Stimulated activated CD8-positive, alpha-beta memory T cell treated with anti-CD3 and anti-CD28 coated beads, Interleukin-7, amount 100 ng/mL, for 1 hour (primary cell): ENCODE results near the gene EPYC.

Experiments
- DNase-seq, 2 donors: peaks; one replicate each; pipeline ENCODE4 v3.0.0-alpha.2; 2020; ENCODE audit warnings: low read depth in 2 of 2

The EPYC gene, protein sequence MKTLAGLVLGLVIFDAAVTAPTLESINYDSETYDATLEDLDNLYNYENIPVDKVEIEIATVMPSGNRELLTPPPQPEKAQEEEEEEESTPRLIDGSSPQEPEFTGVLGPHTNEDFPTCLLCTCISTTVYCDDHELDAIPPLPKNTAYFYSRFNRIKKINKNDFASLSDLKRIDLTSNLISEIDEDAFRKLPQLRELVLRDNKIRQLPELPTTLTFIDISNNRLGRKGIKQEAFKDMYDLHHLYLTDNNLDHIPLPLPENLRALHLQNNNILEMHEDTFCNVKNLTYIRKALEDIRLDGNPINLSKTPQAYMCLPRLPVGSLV

DNA sequence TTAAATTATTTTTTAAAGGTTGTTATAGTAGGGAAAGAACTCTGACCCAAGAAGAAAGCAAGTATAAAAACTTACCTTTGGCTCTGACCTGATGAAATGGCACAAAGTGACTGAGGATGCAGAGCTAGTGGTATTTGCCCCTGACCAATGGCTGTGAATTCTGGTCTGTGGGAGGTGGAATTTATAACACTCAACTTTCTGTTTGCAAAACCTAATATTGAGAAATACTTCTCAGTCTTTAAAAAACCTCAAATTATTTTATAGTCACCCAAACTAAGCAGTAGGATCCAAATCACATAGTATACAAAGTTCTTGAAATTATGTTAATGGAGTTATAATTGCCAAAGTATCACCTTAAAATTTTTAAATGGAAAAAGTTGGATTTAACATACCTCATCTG, at the start of gene EPYC:
EPYC (minus strand) TSS at position 101 of the 400 bp plus-strand sequence. CDS start 2,407 bp downstream, outside the sequence.
- no peak for DNase-seq

DNA sequence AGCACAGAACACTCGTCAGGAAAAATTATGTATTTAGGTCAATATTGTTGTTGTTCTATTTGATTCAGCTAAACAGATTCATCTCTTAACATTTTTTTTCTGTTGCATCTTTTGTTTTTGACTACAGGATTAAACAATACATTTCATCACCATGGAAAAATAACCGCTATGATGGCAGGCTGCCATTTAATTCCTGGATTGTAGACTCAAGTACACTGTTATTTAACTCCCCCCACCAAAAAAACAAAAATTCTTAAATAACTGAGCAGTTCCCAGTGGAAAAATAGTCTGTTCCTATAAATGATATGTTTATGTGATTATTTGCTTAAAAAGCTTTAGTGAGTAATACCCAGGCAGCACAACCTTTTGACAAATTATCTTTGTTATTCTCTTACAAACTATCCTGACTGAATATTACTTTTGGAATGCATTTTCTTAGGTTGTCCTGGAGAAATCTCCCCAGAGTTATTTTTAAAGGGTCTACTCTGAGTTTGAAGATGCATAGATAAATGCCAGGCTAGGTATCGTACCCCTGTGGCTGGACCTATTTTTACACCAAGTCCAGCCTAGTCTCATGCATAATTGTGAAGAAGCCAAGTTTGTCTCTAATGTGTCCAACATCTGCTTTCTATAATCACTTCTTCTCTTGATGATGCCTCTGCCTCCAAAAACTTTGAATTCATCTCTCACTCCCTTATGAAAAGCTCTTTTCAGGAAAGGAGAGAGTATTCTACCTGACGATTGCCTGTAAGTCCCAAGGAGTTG, 49.4 kb upstream of the EPYC start:
- no peak for DNase-seq

DNA sequence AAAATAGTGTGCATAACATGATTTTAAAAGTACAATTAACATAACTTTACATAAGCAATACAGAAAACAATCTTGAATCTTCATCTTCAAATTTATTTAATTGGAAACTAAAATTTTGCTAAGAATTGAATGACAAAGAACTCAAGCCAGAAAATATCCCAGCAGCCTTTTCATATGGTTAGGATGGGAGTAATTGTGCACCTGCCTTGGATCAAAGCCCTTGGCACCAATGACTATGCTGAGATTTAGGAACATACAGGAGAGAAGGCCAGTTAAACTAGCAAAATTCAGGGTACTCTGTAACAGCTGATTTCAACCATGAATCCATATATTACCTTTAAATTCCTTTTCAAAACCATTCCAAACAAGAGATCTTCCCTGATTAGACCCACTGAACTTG, 47.3 kb upstream of the EPYC start:
- DNase-seq: no peak

DNA sequence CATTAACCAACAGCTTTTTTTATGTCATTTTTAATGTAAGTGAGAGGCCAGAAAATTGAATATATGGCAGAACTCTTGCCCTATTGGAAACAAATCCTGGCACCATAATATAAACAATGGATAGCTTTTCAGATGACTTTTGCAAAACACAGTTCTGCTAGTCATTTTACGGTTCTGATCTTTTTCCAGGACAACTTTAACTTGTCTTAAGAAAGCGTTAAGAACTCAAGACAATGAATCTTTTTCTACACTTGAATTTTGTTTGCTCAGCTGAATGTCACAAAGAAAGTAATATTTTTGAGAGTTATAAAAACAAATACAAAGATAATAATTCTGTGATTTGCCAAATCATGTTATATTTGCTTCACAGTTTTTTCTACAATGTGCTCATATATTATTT, 39.8 kb upstream of the EPYC start:
- DNase-seq: no peak

DNA sequence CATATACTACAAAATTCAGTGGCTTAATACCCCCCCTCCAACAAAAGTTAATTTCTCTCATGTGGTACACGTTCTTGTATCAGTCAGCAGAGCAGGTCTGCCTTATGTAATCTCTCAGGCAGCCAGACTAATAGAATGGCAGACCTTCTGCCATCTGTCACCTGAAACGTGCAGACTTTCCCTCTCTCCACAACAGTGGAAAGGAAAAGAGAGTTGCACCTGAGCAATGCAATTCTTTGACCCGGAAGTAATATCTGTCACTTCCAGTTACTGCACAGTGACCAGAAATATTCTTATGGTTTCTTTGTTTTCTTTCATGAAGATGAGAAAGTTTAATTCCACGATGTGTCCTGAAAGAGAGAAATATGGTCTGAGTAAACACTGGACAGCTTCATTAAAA, 38.6 kb upstream of the EPYC start:
- DNase-seq: no peak

DNA sequence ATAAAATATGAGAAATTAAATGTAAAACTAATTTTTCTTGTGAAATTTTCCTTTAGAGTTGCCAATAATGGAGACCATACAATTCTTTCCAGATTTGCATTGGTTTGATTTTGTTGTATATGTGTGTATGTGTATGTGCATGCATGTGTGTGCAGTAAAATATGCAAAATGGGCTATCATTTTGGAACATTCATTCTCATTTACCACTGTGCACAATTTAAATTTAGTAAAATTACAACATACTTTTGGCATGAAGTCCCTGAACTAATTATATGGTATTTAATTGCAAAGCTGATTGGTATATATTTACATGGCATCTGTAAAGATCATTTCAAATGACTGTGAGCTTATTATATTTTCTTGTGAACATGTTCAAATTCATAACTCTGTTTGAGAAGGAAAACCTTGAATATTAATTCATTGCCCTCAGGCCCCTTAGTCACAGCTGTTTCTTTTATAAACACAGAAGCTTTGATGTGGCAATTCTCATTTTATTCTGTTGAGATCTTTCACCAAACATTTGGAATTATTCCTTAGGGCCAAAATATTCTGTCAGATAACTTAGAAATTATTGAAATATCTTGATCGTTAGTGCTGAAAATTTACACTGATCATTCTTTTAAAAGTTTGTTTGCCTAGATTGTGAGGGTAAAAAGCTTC, 35.5 kb upstream of the EPYC start:
- DNase-seq: no peak

DNA sequence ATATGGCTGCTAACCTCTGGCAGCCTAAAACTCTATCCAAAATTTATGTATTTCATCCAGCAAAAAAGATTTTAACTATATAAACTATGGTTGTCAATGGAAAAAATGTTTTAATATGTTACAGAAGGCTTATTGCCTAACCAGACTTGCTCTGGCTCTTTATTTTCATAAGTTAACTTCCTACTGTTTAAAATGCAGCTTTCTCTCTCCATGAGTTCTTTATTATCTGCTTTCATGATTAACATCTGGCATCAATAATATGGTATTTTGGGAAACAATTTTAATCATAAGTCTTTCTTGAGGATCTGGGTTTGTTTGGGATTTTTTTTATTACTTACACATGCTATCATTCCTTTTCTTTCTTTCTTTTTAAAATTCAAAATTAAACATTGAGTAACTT, 32.5 kb upstream of the EPYC start:
- no peak for DNase-seq

DNA sequence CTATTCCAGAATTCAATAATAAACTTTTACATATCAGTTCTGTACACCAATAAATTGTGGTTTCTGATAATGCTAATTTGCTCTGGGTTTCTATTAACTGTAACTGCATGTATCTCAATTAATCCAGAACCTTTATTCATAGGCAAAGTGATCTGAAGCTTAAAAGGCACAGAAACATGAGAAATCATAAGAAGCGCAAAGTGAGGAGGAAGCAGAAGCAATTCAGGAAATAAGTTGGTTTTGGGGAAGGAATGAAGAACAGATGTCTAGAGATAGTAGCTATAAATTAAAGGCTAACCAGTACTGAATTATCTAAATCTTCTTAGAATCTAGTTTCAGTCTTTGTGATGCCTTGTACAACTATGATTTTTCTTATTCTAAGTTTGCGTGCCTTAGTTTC, 28.5 kb upstream of the EPYC start:
- no peak for DNase-seq

DNA sequence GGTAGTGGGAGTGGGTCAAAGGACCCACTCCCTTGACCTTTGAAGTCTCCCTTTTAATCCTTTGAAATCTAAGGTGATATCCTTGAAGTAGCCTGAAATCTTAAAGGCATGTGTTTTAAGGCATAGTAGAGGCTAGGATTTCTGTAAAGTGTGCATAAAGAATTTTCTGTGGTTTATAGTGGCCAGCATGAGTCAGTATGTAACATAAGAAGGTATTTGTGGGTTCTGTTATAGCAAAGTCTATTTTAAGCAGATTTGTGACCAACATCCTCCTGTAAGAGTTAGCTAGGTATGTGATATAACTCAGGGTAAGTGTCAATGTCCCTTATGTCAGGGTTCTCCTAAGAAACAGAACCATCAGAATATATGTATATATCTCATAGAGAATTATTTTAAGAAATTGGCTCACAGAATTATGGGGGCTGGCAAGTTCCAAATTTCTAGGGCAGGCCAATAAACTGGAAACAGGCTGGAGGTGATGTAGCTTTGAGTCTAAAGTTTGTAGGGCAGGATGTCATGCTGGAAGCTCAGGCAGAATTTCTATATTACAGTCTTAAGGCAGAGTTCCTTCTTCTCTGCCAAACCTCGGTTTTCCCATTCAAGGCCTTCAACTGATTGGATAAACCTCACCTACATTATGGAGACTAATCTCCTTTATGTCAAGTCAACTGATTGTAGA, 18.7 kb upstream of the EPYC start:
- no peak for DNase-seq

DNA sequence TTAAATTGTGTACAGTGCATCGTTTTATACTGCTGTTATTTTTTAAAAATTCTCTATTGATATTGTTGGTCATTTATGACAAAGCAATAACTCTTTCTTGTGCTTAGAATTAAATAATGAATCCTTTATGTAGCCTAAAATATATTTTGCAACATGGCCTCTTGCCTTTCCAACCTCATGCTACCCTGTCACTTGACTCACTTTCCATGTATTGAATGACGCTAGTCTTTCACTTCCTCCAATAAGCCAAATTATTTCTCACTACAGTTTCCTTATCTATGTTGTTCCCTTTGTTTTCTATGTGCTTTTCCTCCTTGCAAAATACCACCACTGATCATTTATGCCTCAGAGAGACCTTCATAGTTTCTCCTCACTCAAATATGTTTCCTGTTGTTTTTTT, 16.3 kb upstream of the EPYC start:
- no peak for DNase-seq

DNA sequence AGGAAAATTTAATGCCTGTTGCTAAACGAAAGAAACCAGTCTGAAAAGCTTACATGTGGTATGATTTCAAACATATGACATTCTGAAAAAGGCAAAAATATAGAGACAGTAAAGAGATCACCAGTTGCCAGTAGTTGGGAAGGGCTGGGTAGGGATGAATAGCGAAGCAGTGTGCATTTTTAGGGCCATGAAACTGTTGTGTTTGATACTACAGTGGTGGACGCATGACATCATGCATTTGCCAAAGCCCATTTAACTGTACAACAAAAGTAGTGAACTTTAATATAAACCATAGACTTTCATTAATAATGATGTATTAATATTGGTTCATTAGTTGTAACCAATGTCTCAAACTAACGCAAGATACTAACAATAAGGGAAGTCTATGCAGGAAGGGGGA, 14.7 kb upstream of the EPYC start:
- DNase-seq: no peak

DNA sequence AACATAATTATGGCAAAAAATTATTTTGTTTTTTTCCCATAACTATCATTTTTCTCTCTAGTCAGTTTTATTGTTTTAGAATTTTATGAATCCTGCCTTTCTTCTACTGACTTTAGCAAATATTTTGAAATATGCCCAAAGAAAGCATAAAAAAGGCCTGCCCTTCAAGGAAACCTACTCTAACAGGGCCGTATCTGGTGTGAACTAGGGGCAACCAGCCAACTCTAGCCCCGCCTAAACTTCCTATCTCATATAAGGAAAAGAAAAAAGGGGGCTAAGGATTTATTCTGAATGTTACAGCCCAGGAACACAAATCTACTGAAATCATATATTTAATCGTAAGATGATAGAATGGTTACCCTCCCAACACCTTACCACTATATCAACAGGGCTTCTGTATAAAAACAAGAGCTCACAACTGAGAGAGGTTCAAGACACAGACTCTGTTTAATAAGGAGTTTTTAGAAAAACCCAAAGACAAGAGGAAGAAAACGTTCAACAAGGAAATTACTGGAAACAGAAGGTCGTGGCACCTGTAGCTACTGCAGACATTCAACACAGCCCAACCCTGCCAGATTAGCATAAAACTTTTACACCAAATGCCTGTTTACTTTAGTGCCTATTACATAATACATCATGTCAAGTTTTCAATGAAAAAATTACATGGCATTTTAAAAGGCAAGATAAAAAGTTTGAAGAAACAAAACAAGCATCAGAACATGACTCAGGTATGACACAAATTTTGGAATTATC, 12.9 kb upstream of the EPYC start:
- no peak for DNase-seq

DNA sequence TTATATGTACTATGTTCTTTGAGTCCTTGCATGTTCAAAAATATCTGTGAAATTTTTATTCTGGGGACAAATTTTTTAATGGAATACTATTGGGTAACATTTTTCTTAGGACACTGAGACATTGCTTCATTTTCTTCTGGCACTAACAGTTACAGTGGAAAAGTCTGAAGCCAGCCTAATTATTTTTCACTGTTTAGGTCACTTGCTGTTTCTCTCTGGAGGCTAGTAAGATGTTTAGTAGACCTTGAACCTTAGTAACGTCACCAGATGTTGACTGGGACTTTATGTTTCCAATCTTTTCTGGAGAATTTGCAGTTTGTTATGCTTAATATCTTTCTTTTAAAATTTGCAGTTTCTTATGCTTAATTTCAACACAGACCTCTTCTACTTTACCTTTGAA, 12.3 kb upstream of the EPYC start:
- no peak for DNase-seq

DNA sequence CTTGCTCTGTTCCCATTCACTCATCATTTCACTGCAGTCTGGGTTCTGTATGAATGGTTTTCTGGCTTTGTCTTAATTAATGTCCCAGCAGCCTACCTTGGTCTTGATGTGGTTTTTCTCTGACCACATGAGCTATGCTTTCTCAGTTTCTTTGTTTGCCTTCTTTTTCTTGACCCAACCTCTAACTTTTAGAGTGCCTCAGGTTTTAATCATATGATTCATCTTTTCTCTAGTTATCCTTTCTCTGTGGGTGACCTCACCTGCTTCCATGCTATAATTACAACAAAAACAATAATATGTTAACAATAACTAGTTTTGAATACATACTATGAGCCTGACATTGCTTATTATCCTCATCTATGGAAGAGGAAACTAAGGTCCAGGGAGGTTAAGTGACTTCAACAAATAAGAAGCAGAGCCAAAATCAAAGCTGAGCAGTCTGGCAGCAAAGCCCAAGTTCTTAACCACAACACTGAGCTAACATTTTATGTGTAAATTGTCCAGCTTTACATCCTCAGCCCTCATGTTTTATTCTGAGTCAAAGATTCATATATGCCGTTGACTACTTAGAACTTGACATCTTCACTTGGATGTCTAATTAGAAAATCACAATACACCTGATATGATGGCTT, 4.7 kb upstream of the EPYC start:
- DNase-seq: no peak

DNA sequence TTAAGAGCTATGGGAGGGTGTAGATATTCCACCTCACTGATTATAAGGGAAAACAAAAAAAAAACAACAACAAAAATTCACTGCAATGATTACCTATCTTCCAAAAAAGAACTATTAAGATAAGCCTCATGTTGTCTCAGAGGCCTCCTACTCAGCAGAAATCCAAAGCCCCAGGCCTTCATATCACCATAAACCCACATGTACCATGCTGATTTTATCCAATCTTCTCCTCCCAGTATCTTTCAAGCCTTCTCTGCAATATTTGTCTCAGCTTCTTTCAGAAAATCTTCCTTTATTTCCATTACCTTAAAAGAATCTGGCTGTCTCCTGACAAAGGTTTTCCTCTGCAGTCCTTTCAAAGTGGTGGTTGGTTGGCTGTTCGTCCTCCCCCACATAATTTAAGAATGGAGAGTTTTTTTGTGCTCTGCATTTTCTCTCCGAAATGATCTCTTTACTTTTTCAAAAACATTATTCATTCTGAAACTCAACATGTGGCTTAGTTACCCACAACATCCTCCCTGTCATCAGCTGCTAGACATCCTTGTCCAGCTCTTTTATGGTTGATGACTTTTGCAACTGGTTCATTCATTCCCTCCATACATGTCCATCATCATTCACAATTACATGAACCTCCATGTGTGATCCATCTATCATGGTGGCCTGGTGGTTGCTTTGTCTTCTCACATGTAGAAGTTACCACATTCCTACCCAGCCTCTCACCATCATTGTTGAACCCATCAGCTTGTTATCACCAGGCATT, 2.9 kb upstream of the EPYC start:
- DNase-seq: no peak

DNA sequence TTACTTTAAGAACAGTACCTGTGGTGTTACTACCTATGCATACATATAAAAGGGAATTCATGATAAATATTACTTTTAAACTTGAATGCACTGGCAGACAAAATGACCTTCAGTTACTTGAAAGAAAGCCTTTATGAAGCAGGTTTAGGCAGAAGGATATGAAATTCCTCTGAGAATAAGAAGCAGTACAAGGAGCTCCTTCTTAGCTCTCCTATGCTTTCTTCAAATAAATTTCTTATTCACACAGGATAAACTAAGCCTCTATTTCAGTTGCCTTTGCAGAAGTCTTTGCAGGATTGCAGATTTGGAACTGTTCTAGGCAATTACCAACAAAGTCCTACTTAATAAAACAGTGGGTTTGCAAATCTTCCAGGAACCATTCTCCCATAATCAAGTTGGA, 1.0 kb downstream of the EPYC start:
- DNase-seq: no peak

DNA sequence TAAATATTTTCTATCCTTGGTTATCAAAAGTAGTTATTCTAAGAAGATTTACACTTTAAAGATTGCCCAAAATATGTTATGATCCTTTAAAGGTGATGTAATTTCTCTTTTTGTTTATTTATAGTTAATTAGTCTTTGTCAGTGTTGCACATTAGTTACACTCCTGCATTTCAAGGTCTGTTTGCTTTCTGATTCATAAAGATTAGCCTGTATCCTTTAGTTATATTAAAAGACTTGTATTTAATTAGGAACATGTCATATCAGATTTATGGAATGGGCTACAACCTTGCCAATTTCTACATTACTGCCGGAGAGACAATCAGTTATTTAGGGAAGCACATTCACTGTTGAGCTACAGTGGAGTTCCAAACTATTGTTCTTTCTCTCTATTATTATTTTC, 3.5 kb downstream of the EPYC start:
- no peak for DNase-seq

DNA sequence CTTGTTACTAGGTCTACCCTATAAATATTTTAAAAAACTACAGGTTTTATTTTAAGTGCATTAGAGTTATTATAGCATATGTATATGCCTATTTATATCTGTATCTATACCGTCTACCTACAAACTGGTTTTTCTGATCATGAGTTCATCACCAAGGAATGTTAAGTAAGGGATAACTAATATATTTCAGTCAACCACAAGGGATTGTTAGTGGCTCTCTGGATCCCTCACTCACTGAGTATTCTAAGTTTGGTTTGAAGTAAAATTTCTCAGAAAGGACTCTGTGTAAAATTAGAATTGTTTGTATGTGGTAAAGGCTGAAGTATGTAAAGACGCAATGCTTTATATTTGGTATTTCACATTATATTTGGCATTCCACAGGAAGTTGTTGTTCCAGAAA, 4.8 kb downstream of the EPYC start:
- no peak for DNase-seq

DNA sequence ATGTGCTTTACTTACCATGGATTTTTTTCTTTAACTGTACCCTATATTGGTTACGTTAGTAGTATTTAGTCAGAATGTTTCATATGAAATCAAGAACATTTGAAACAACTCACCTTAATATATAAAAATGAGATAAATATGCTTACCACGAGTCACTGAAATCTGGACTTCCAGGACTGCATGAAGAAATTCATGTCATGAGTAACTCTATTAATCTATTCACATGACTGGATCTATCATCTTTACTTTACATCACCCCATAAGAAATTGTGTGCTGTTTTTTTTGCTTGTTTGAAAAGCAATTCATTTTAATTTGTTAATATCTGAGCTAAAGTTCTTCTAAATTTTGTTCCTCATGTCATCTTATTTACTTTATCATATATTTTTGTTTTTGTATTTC, 5.2 kb downstream of the EPYC start:
- no peak for DNase-seq

DNA sequence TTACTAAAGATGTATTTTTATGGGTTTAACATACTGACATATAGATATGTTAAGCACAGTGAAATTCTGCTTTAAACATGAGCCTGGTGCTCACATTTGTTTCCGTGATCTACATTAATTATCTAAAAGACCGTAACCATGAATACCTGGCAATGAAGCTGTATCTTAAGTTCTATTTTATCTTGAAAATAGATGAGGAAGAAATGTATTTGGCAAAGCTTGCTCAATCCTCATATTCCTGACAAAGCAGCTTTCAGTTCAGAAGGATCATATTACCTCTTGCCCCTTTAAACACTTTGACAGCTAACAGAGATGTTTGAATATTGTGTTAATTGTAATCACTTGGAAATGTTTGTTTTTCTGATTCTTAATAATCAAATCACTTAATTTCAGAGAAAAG, 9.8 kb downstream of the EPYC start:
- no peak for DNase-seq
